PC-3 (cell line): ENCODE results near the gene ARID5B. TPM values are rescaled to one million over a fixed set of nuclear protein-coding genes. Genes with fewer than 3 reads are reported as not detected.

Source experiments
- ATAC-seq: fragments of 200-7000 bp; cut with Tn5 transposase; 2 replicates; pipeline ENCODE4 v1.9.1; 2020; ENCODE audit warnings: mild to moderate bottlenecking, moderate library complexity
- BruUV-seq: library from RNA; stranded (reverse); fragments of 400-500 nt; replicated peaks from 2 replicates; lab custom pipeline; 2021; lab: Mats Ljungman, UMichigan
- CTCF ChIA-PET: fragments of 300-600 bp; sonication (Branson Sonifier 250); formaldehyde crosslinking; loops from one replicate; lab custom pipeline; 2022; ENCODE audit warnings: antibody characterized with exemption; lab: Charles Lee
- POLR2A ChIA-PET: fragments of 300-600 bp; sonication (Branson Sonifier 250); formaldehyde crosslinking; loops from one replicate; lab custom pipeline; 2022; ENCODE audit warnings: antibody characterized with exemption; ENCODE audit not compliant: unreplicated experiment; lab: Charles Lee
- DNase-seq: peaks from one replicate; pipeline ENCODE4 v3.0.0-alpha.2; 2015
- H2AFZ ChIP-seq: fragments of 300-600 bp; sonication (generic); 2 replicates; pipeline ENCODE4 v1.6.0; 2016; ENCODE audit warnings: antibody characterized with exemption, low read length
- H3F3A ChIP-seq: fragments of 300-600 bp; sonication (generic); one replicate; pipeline ENCODE4 v1.6.0; 2017; ENCODE audit warnings: antibody characterized with exemption, low read length, control low read depth, mild to moderate bottlenecking; ENCODE audit not compliant: unreplicated experiment
- H3K27ac ChIP-seq: fragments of 300-600 bp; sonication (generic); 2 replicates; pipeline ENCODE4 v1.5.1; 2016; ENCODE audit warnings: mild to moderate bottlenecking, low read length
- H3K27me3 ChIP-seq: fragments of 300-600 bp; sonication (generic); 2 replicates; pipeline ENCODE4 v1.6.1; 2016; ENCODE audit warnings: low read length, mixed read lengths
- H3K36me3 ChIP-seq: fragments of 300-600 bp; sonication (generic); 2 replicates; pipeline ENCODE4 v1.6.1; 2016; ENCODE audit warnings: low read depth, mixed run types, low read length, mixed read lengths
- H3K4me1 ChIP-seq: fragments of 300-600 bp; sonication (generic); 2 replicates; pipeline ENCODE4 v1.5.1; 2016; ENCODE audit warnings: low read length; ENCODE audit not compliant: insufficient read depth
- H3K4me2 ChIP-seq: fragments of 300-600 bp; sonication (generic); 2 replicates; pipeline ENCODE4 v1.6.0; 2016; ENCODE audit warnings: low read length
- H3K4me3 ChIP-seq: fragments of 300-600 bp; sonication (generic); 2 replicates; pipeline ENCODE4 v1.5.1; 2016; ENCODE audit warnings: mild to moderate bottlenecking, low read length, mixed read lengths
- H3K79me2 ChIP-seq: fragments of 300-600 bp; sonication (generic); 2 replicates; pipeline ENCODE4 v1.6.1; 2017; ENCODE audit warnings: low read length, mixed read lengths
- H3K9ac ChIP-seq: fragments of 300-600 bp; sonication (generic); 2 replicates; pipeline ENCODE4 v1.6.0; 2016; ENCODE audit warnings: mild to moderate bottlenecking, low read length
- H3K9me2 ChIP-seq: fragments of 300-600 bp; sonication (generic); replicated peaks from 2 replicates; pipeline ENCODE4 v1.6.1; 2016; ENCODE audit warnings: mixed run types, low read length, mixed read lengths
- H3K9me3 ChIP-seq: fragments of 300-600 bp; sonication (generic); 2 replicates; pipeline ENCODE4 v1.6.1; 2016; ENCODE audit warnings: low read length, mixed read lengths
- H4K20me1 ChIP-seq: fragments of 300-600 bp; sonication (generic); 2 replicates; pipeline ENCODE4 v1.6.1; 2016; ENCODE audit warnings: low read length, mixed read lengths
- CTCF ChIP-seq: fragments of 300-600 bp; sonication (generic); conservative IDR thresholded peaks from 2 replicates; pipeline ENCODE4 v1.5.1; 2017; ENCODE audit warnings: antibody characterized with exemption, low read depth, mild to moderate bottlenecking, low read length
- EZH2 ChIP-seq: fragments of 300-600 bp; sonication (generic); IDR thresholded peaks from one replicate; pipeline ENCODE4 v1.6.1; 2017; ENCODE audit warnings: antibody characterized with exemption, mild to moderate bottlenecking, low read length; ENCODE audit not compliant: unreplicated experiment
- EZH2phosphoT487 ChIP-seq: fragments of 300-600 bp; sonication (generic); IDR thresholded peaks from 2 replicates; pipeline ENCODE4 v1.6.1; 2018; ENCODE audit warnings: mild to moderate bottlenecking, antibody characterized with exemption, low read length, borderline replicate concordance
- intact Hi-C: fragments of 100-400 bp; cut with micrococcal nuclease; formaldehyde crosslinking; loops from 2 replicates; pipeline ENCODE4 v1.9.0; 2023
- total RNA-seq: library from RNA; depleted of rRNA; stranded (reverse); fragments of >200 nt; gene quantifications from 2 replicates; pipeline ENCODE4 v1.2.3, GENCODE V29; 2014

Gene ARID5B
- total RNA-seq, 1 experiment from 2014 or later, result 26.4 TPM

- no peaks in the 10 kb centered on the region for H3K9me3 ChIP-seq
- no peak for ATAC-seq
- H4K20me1 ChIP-seq, result no peaks in the 10 kb centered on the region
- intact Hi-C loops, result no loop called here
- no peaks in the 10 kb centered on the region for H3K27me3 ChIP-seq
- DNase-seq, result no peak
- no peaks in the 10 kb centered on the region for H3K79me2 ChIP-seq
- H3K4me2 ChIP-seq, result no peak overlapping the region
- no TSS peak for BruUV-seq
- H3K9ac ChIP-seq, result no peak overlapping the region
- H3K9me2 ChIP-seq, result peaks cover 8% of the 10 kb centered on the region; the same call in 1 of the 2 replicates
- ChIA-PET POLR2A (no interaction called here), CTCF (no interaction called here)
- H3F3A ChIP-seq, result no peaks in the 10 kb centered on the region
- H3K4me3 ChIP-seq, result no peak overlapping the region
- no peaks in the 10 kb centered on the region for H3K36me3 ChIP-seq
- H3K27ac ChIP-seq, result no peak overlapping the region
- H3K4me1 ChIP-seq, result no peaks in the 10 kb centered on the region
- TF ChIP-seq EZH2phosphoT487, result no peak
- no peak for TF ChIP-seq EZH2
- no peak for TF ChIP-seq CTCF
- no peak overlapping the region for H2AFZ ChIP-seq
These were observed 103.8 kb downstream of the ARID5B start for GRCh38 chr10:62005281-62005680.

- Histone ChIP-seq H3K36me3 (no peaks in the 10 kb centered on the region), H2AFZ (no peak overlapping the region), H4K20me1 (no peaks in the 10 kb centered on the region), H3K27me3 (no peaks in the 10 kb centered on the region), H3K9me2 (peaks cover 8% of the 10 kb centered on the region; the same call in 1 of the 2 replicates), H3K9ac (no peak overlapping the region), H3K4me1 (no peaks in the 10 kb centered on the region), H3K4me2 (no peak overlapping the region), H3K79me2 (no peaks in the 10 kb centered on the region), H3K9me3 (no peaks in the 10 kb centered on the region), H3K4me3 (no peak overlapping the region), H3F3A (no peaks in the 10 kb centered on the region), H3K27ac (no peak overlapping the region)
- ChIA-PET POLR2A (no interaction called here), CTCF (no interaction called here)
- intact Hi-C loops, result no loop called here
- BruUV-seq, result no TSS peak
- DNase-seq (no peak), ATAC-seq (no peak)
- TF ChIP-seq EZH2phosphoT487 (no peak), EZH2 (no peak), CTCF (no peak)
These were observed 104.2 kb downstream of the ARID5B start for GRCh38 chr10:62005687-62006086.

GRCh38 chr10:62007145-62007544 lies 105.6 kb downstream of the ARID5B start:
- ATAC-seq, result no peak
- BruUV-seq, result no TSS peak
- no peak overlapping the region for H3K27ac ChIP-seq
- H2AFZ ChIP-seq, result no peak overlapping the region
- no peaks in the 10 kb centered on the region; the same call in 1 of the 2 replicates for H3K4me1 ChIP-seq
- no peaks in the 10 kb centered on the region for H4K20me1 ChIP-seq
- H3K9me2 ChIP-seq, result peaks cover 8% of the 10 kb centered on the region; the same call in 1 of the 2 replicates
- H3K9me3 ChIP-seq, result no peaks in the 10 kb centered on the region
- no peaks in the 10 kb centered on the region for H3K36me3 ChIP-seq
- no peak for TF ChIP-seq EZH2
- no peak for TF ChIP-seq EZH2phosphoT487
- TF ChIP-seq CTCF, result no peak
- no peaks in the 10 kb centered on the region for H3K79me2 ChIP-seq
- no peak overlapping the region for H3K9ac ChIP-seq
- no peak overlapping the region for H3K4me2 ChIP-seq
- intact Hi-C loops, result no loop called here
- no peaks in the 10 kb centered on the region for H3K27me3 ChIP-seq
- POLR2A ChIA-PET, result no interaction called here
- H3K4me3 ChIP-seq, result no peak overlapping the region
- no peaks in the 10 kb centered on the region for H3F3A ChIP-seq
- no peak for DNase-seq
- CTCF ChIA-PET, result no interaction called here
